A673 (cell line): ENCODE data around the gene POLR2J. TPM values are rescaled to one million over a fixed set of nuclear protein-coding genes. Genes with fewer than 3 reads are reported as not detected.
A peak's percentile ranks its signal among the peaks of the same experiment; 100 is the strongest.
"Not testable (repeated sequence)": the region's sequence is repeated elsewhere in the genome, so short reads cannot be mapped to it uniquely, and the experiment has no call there.

Source experiments
- BruUV-seq: library from RNA; stranded (reverse); fragments of 400-500 nt; replicated peaks from 2 replicates; lab custom pipeline; 2021; lab: Mats Ljungman, UMichigan
- CTCF ChIA-PET: fragments of 300-600 bp; sonication (Branson Sonifier 250); formaldehyde crosslinking; loops from one replicate; lab custom pipeline; 2022; ENCODE audit warnings: antibody characterized with exemption; lab: Charles Lee
- POLR2A ChIA-PET: fragments of 300-600 bp; sonication (Branson Sonifier 250); formaldehyde crosslinking; loops from one replicate; lab custom pipeline; 2022; ENCODE audit warnings: antibody characterized with exemption; ENCODE audit not compliant: low non-redundant PET; lab: Charles Lee
- DNase-seq: peaks from one replicate; pipeline ENCODE4 v3.0.0-alpha.2; 2015; ENCODE audit warnings: low spot score
- H3K27ac ChIP-seq: fragments of 200-600 bp; sonication (generic); 2 replicates; pipeline ENCODE4 v1.5.1; 2016; ENCODE audit warnings: mixed run types, low read depth, mild to moderate bottlenecking, mixed read lengths, antibody characterized with exemption, low read length; ENCODE audit not compliant: poor library complexity, severe bottlenecking
- H3K27me3 ChIP-seq: fragments of 200-600 bp; sonication (generic); replicated peaks from 2 replicates; pipeline ENCODE4 v1.6.1; 2017; ENCODE audit warnings: mixed run types, low read depth, mild to moderate bottlenecking, mixed read lengths, antibody characterized with exemption, low read length; ENCODE audit not compliant: insufficient read depth, poor library complexity
- H3K36me3 ChIP-seq: fragments of 200-600 bp; sonication (generic); 2 replicates; pipeline ENCODE4 v1.6.1; 2016; ENCODE audit warnings: mixed run types, mild to moderate bottlenecking, mixed read lengths, antibody characterized with exemption, low read length; ENCODE audit not compliant: insufficient read depth, poor library complexity, severe bottlenecking
- H3K4me1 ChIP-seq: fragments of 200-600 bp; sonication (generic); 2 replicates; pipeline ENCODE4 v1.6.1; 2017; ENCODE audit warnings: mixed run types, mild to moderate bottlenecking, mixed read lengths, antibody characterized with exemption, low read length; ENCODE audit not compliant: insufficient read depth, poor library complexity, severe bottlenecking
- H3K4me3 ChIP-seq: fragments of 200-600 bp; sonication (generic); 2 replicates; pipeline ENCODE4 v1.5.1; 2016; ENCODE audit warnings: low read depth, mixed run types, mild to moderate bottlenecking, mixed read lengths, low read length; ENCODE audit not compliant: poor library complexity, severe bottlenecking
- H3K9me3 ChIP-seq: fragments of 200-600 bp; sonication (generic); 2 replicates; pipeline ENCODE4 v1.6.1; 2016; ENCODE audit warnings: mixed run types, low read depth, mild to moderate bottlenecking, mixed read lengths, antibody characterized with exemption, low read length; ENCODE audit not compliant: poor library complexity, severe bottlenecking
- EZH2 ChIP-seq: fragments of 200-600 bp; sonication (generic); IDR thresholded peaks from 2 replicates; pipeline ENCODE4 v1.6.1; 2017; ENCODE audit warnings: borderline replicate concordance, low read depth, mild to moderate bottlenecking, mixed read lengths, antibody characterized with exemption, low read length; ENCODE audit not compliant: poor library complexity, severe bottlenecking
- intact Hi-C: fragments of 100-400 bp; cut with micrococcal nuclease; formaldehyde crosslinking; loops from one replicate; pipeline ENCODE4 v1.10.0; 2022; ENCODE audit not compliant: unreplicated experiment
- total RNA-seq: library from RNA; stranded (reverse); gene quantifications from 2 replicates; pipeline ENCODE4 v1.2.3, GENCODE V29; 2021
- TF ChIP-seq, protein P1 (sequence below): fragments of 300-800, 200-600 bp; sonication (generic); conservative IDR thresholded peaks from 2 replicates; pipeline ENCODE4 v1.5.1; 2017; ENCODE audit warnings: low read depth, mild to moderate bottlenecking, antibody characterized with exemption, low read length, moderate library complexity, mixed read lengths

The POLR2J gene
- total RNA-seq, 1 experiment from 2014 or later = 52.2 TPM

DNA sequence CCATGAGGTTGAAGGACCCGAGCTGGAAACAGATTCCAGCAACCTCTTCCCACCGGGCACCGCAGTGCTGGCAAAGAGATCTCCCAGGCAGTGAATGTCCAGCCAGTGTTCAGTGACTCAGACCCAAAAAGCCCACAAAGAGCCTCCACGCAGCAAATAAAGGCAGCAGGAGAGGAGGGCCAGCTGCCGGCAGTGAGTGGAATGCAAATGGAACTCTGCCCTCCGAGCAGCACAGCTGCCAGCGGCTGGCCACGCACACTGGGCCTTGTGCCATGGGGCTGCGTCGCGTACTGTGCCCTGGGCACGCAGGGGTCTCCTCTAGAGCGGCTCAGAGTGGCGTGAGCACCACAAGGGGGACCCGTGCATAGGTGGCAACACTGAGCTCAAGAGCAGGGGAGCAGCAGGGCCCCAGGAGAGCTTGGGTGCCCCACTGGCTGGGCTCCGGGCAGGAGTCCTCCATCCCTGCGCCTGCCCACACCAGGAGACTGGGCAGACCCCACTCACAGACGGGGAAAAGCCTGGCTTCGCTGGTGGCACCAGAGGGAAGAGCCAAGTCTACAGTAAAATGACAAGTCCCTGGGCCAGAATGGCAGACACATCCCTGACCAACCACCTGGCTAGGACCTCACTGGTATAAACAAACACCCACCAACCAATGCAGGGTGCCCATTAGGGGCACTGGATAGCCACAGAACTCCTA is 3.8 kb downstream of the POLR2J start:
- DNase-seq, H3K4me3 ChIP-seq, BruUV-seq, H3K4me1 ChIP-seq, POLR2A ChIA-PET, H3K27me3 ChIP-seq, intact Hi-C loops, CTCF ChIA-PET, H3K27ac ChIP-seq, H3K9me3 ChIP-seq: not testable (repeated sequence)
- peaks cover 16% of the 10 kb centered on the region for H3K36me3 ChIP-seq

DNA sequence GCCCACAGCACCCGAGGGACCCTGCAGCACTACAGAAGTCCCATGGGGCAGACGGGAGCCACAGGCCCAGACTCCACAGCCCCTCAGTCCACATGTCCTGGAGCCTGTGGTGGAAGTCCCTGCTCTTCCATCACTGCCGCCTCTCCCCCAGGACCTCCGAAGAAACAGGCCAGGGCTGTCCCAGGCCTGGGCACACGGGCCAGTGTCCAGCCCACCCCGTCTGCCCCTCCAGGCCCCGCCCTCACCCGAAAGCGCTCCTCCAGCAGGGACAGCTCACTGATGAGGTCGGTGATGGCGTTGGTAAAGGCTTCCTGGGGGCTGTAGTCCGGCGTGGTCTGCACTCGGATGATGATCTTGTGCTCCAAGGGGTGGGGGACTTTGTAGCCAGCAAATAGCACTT is 4.6 kb downstream of the POLR2J start:
- POLR2A ChIA-PET, intact Hi-C loops, CTCF ChIA-PET, H3K9me3 ChIP-seq, H3K4me3 ChIP-seq, H3K27ac ChIP-seq, BruUV-seq, H3K27me3 ChIP-seq, DNase-seq, H3K4me1 ChIP-seq: not testable (repeated sequence)
- H3K36me3 ChIP-seq = peaks cover 23% of the 10 kb centered on the region

DNA sequence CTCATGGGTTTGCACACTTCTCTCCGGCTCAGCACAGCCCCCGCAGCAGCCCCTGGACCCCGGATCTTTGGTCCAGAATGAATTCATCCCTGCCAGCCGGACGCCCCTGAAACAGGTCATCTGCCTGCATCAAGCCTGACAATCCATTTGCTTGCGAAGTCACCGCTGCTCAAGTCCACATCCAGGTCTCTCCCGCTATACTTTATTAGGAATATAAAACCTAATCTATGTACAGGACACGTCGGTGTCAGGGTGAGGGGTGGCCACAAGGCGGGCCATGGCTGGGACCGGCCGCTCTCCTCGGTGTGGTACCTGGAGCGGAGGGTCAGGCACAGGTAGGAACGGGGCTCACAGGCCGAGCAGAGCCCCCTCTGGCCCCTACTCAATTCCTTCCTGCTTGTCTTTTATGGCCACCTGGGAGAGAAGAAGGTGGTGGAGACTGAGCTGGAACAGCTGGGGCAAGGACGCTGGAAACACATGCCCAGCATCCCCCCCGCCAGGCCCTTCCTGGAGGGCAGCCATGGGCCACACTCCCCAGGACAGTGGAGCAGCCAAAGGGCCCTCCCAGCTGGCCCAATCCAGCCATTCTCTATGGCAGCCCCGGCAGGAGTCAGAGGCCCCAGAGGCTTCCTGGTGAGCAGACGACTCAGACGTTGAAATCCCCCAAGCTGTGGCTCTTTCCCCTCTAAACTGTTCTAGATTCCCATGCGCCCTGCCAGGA is 5.3 kb downstream of the POLR2J start:
- DNase-seq = no peak
- CTCF ChIA-PET = no interaction called here
- POLR2A ChIA-PET = no interaction called here
- Histone ChIP-seq H3K4me3 (no peak overlapping the region), H3K36me3 (peaks cover 23% of the 10 kb centered on the region), H3K4me1 (no peaks in the 10 kb centered on the region), H3K27ac (peak overlapping the region; percentile 23), H3K9me3 (no peaks in the 10 kb centered on the region), H3K27me3 (no peaks in the 10 kb centered on the region)
- intact Hi-C loops = no loop called here
- TF ChIP-seq, protein P1, sequence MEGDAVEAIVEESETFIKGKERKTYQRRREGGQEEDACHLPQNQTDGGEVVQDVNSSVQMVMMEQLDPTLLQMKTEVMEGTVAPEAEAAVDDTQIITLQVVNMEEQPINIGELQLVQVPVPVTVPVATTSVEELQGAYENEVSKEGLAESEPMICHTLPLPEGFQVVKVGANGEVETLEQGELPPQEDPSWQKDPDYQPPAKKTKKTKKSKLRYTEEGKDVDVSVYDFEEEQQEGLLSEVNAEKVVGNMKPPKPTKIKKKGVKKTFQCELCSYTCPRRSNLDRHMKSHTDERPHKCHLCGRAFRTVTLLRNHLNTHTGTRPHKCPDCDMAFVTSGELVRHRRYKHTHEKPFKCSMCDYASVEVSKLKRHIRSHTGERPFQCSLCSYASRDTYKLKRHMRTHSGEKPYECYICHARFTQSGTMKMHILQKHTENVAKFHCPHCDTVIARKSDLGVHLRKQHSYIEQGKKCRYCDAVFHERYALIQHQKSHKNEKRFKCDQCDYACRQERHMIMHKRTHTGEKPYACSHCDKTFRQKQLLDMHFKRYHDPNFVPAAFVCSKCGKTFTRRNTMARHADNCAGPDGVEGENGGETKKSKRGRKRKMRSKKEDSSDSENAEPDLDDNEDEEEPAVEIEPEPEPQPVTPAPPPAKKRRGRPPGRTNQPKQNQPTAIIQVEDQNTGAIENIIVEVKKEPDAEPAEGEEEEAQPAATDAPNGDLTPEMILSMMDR = no peak
- no peak for TF ChIP-seq EZH2
- no TSS peak for BruUV-seq

DNA sequence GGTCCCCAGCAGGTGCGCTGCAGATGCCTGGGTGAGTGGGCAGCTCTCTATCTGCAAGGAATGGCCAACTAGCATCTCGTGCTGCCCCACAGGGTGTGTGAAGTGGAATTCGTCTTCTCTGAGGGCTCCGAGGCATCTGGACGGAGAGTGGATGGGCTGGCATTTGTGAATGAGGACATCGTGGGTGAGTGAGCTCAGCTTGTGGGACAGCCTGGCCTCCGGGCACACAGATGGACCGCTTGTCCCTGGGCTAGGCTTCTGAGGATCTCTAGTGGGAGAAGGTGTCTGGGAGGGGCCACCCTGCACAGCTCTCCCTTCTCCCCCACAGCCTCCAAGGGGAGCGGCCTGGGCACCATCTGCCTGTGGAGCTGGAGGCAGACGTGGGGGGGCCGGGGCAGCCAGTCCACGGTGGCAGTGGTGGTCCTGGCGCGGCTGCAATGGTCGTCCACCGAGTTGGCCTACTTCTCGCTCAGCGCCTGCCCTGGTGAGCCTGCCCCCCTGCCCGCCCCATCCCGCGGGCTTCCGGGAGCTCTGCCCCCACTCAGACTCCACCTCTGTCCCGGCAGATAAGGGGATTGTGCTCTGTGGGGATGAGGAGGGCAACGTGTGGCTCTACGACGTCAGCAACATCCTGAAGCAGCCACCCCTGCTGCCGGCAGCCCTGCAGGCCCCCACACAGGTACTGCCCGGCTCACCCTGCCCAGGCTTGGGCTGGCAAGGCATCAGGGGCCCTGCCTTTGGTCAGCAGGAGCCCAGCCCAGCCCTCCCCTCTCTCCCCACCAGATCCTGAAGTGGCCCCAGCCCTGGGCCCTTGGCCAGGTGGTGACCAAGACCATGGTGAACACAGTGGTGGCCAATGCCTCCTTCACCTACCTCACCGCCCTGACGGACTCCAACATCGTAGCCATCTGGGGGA is 6.3 kb downstream of the POLR2J start:
- ChIA-PET POLR2A (no interaction called here), CTCF (no interaction called here)
- no peak overlapping the region for H3K4me3 ChIP-seq
- no peak overlapping the region for H3K27ac ChIP-seq
- no peaks in the 10 kb centered on the region for H3K4me1 ChIP-seq
- no peak for DNase-seq
- TF ChIP-seq, protein P1 = no peak
- no peak for TF ChIP-seq EZH2
- H3K36me3 ChIP-seq = peaks cover 26% of the 10 kb centered on the region
- no peaks in the 10 kb centered on the region for H3K9me3 ChIP-seq
- no peaks in the 10 kb centered on the region for H3K27me3 ChIP-seq
- TSS peak; percentile 31 for BruUV-seq
- intact Hi-C loops = no loop called here
